Right lobe of liver (tissue), 6 donors: Measurements from ENCODE around the gene STN1. TPM values are rescaled to one million over a fixed set of nuclear protein-coding genes. Genes with fewer than 3 reads are reported as not detected.
A peak's percentile ranks its signal among the peaks of the same experiment; 100 is the strongest.

Experiments
- ATAC-seq, 4 donors: fragments of 200-7000 bp; cut with Tn5 transposase; one replicate each; pipeline ENCODE4 v1.9.1; 2020; ENCODE audit warnings: mild to moderate bottlenecking in 4 of 4, moderate library complexity in 4 of 4
- DNase-seq, 3 donors: peaks; one replicate each; pipeline ENCODE4 v3.0.0-alpha.2; 2020
- H3K27ac ChIP-seq, 3 donors: fragments of 200-600 bp; one replicate each; pipeline ENCODE4 v1.8.0; 2022
- H3K27me3 ChIP-seq, 2 donors: fragments of 200-600 bp; one replicate each; pipeline ENCODE4 v1.8.0; 2022
- H3K36me3 ChIP-seq, 4 donors: fragments of 200-600 bp; sonication (generic) in 1 of 4; one replicate each; pipeline versions ENCODE4 v1.5.1 to v1.8.0; 2017 to 2022; ENCODE audit warnings: control low read depth in 1 of 4
- H3K4me1 ChIP-seq, 4 donors: fragments of 200-600 bp; sonication (generic) in 1 of 4; one replicate each; pipeline versions ENCODE4 v1.5.1 to v1.8.0; 2017 to 2022; ENCODE audit warnings: control low read depth in 1 of 4
- H3K4me3 ChIP-seq, 3 donors: fragments of 200-600 bp; one replicate each; pipeline ENCODE4 v1.8.0; 2022
- H3K9me3 ChIP-seq, 4 donors: fragments of 200-600 bp; sonication (generic) in 1 of 4; one replicate each; pipeline versions ENCODE4 v1.5.1 to v1.8.0; 2017 to 2022; ENCODE audit warnings: control low read depth in 1 of 4
- CTCF ChIP-seq, 4 donors: fragments of 200-600 bp in 3 of 4; fragments of 450-650 bp in 1 of 4; IDR thresholded peaks; one replicate each; pipeline versions ENCODE4 v1.5.1 to v1.8.0; 2016 to 2022; ENCODE audit warnings: antibody characterized with exemption in 4 of 4, mild to moderate bottlenecking in 2 of 4
- POLR2A ChIP-seq: fragments of 450-650 bp; IDR thresholded peaks from one replicate; pipeline ENCODE4 v1.6.1; 2017; ENCODE audit warnings: antibody characterized with exemption, mild to moderate bottlenecking
- WGBS: methylation state at CpG from one replicate; pipeline ENCODE4 v1.1.6; 2018; ENCODE audit warnings: low coverage, low lambda C conversion rate; ENCODE audit not compliant: insufficient coverage; ENCODE audit errors: missing lambda C conversion rate; 5-methylcytosine and 5-hydroxymethylcytosine counted together
- intact Hi-C, 2 donors: fragments of 100-400 bp; cut with DNase I; formaldehyde crosslinking; loops; one replicate each; pipeline versions ENCODE4 v1.11.2 to v1.14.1; 2022
- total RNA-seq, 6 experiments: library from RNA; depleted of rRNA in 2 of 6; stranded (reverse); fragments of >200 nt in 2 of 6; fragmentation: NEBNext Ultra II Directional in 3 of 6; extraction: Animal tissue kit (Norgen Biotek cat#: 25700) in 3 of 6; gene quantifications; one replicate each; pipeline versions ENCODE4 v1.1.0 to v1.2.4, GENCODE V29; 2016 to 2023
- donor health status: DM: no; HTN: yes; CAD: no.
- donor health status: DM: no; HTN: no; CAD: no.
- donor health status: DM: no; HTN: no; CAD: no.
- donor health status: DM: no; HTN: yes; CAD: no.
- donor health status: DM: no; HTN: yes; CAD: no.

STN1 gene
- total RNA-seq, 6 experiments from 2014 or later = 6.1 to 13.3 (median 6.6) TPM

- intact Hi-C loops = loop anchor here (5.0 kb wide), 1 partner anchor 147 kb away; no protein-coding TSS in a partner anchor
- no peak overlapping the region for H3K4me3 ChIP-seq
- peak in 1 of 3 donors; percentile 65 for DNase-seq
- H3K27ac ChIP-seq = no peak overlapping the region
- H3K36me3 ChIP-seq = no peaks in the 10 kb centered on the region
- TF ChIP-seq CTCF (IDR thresholded peaks at IDR 0.05) = peak; percentile 68 to 77 (median 74)
- TF ChIP-seq POLR2A = no peak
- peak; percentile 54 to 65 (median 61) for ATAC-seq
- WGBS = 55% methylated on average over 15 of the region's 15 CpGs
- H3K9me3 ChIP-seq = no peaks in the 10 kb centered on the region
- H3K4me1 ChIP-seq = peaks cover 0 to 14% (median 3%) of the 10 kb centered on the region in 4 donors
- H3K27me3 ChIP-seq = no peaks in the 10 kb centered on the region
Observed at GRCh38 chr10:103859161-103860086, 58.6 kb downstream of the STN1 start.

GRCh38 chr10:103858360-103858759, 59.6 kb downstream of the STN1 start:
- intact Hi-C loops = loop anchor here (5.0 kb wide), 1 partner anchor 146 kb away; no protein-coding TSS in a partner anchor
- WGBS = 61% methylated on average over 4 of the region's 5 CpGs
- Histone ChIP-seq H3K27me3 (no peaks in the 10 kb centered on the region), H3K27ac (no peak overlapping the region), H3K36me3 (no peaks in the 10 kb centered on the region), H3K4me1 (peaks cover 0 to 17% (median 3%) of the 10 kb centered on the region in 4 donors), H3K9me3 (no peaks in the 10 kb centered on the region), H3K4me3 (no peak overlapping the region)
- ATAC-seq = no peak
- no peak for DNase-seq
- TF ChIP-seq CTCF (IDR thresholded peaks at IDR 0.05) = no peak
- no peak for TF ChIP-seq POLR2A

GRCh38 chr10:103856797-103857170, 61.2 kb downstream of the STN1 start:
- intact Hi-C loops = loop anchor here (5.0 kb wide), 1 partner anchor 144 kb away; no protein-coding TSS in a partner anchor
- 69% methylated on average over 4 of the region's 5 CpGs for WGBS
- no peak for DNase-seq

More at GRCh38 chr10:103856797-103857170, 61.2 kb downstream of the STN1 start:
- H3K36me3 ChIP-seq = no peaks in the 10 kb centered on the region
- no peaks in the 10 kb centered on the region for H3K27me3 ChIP-seq
- no peak for ATAC-seq
- peak overlapping the region in 1 of 3 donors; percentile 39 for H3K27ac ChIP-seq
- TF ChIP-seq CTCF (IDR thresholded peaks at IDR 0.05) (no peak), POLR2A (no peak)
- no peak overlapping the region for H3K4me3 ChIP-seq
- no peaks in the 10 kb centered on the region for H3K9me3 ChIP-seq
- H3K4me1 ChIP-seq = peaks cover 0 to 17% (median 3%) of the 10 kb centered on the region in 4 donors
